Measurements from ENCODE around the gene PRAC2.

GRCh38 chr17:48693178-48693577 lies 29.8 kb upstream of the PRAC2 start:
- TF ChIP-seq CTCF (IDR thresholded peaks at IDR 0.05; ENCODE audit: low read depth, low read length, poor library complexity, severe bottlenecking) = no peak
- TF ChIP-seq EZH2phosphoT487 (IDR thresholded peaks at IDR 0.05; ENCODE audit: borderline replicate concordance, low read length) = no peak

Measured in DOHH2 (cell line).